HG03432 (cell line): ENCODE data around the gene UVRAG.
A peak's percentile ranks its signal among the peaks of the same experiment; 100 is the strongest.

ENCODE experiments used
- ATAC-seq: cut with Tn5 transposase; IDR thresholded peaks from one replicate; pipeline ENCODE4 v1.9.1; 2021; ENCODE audit warnings: mild to moderate bottlenecking, moderate library complexity; ENCODE audit not compliant: unreplicated experiment

The UVRAG gene

GRCh38 chr11:76157891-76158290, 342.9 kb downstream of the UVRAG start:
- no peak for ATAC-seq

- no peak for ATAC-seq
Measured at GRCh38 chr11:76158394-76159302, 343.6 kb downstream of the UVRAG start.

GRCh38 chr11:76159303-76159937, 344.4 kb downstream of the UVRAG start:
- no peak for ATAC-seq

- no peak for ATAC-seq
Measured at GRCh38 chr11:76159983-76160661, 345.1 kb downstream of the UVRAG start.

- ATAC-seq = no peak
Measured at GRCh38 chr11:76160856-76161255, 345.8 kb downstream of the UVRAG start.

- no peak for ATAC-seq
Measured at GRCh38 chr11:76161261-76161961, 346.4 kb downstream of the UVRAG start.

GRCh38 chr11:76162336-76163288, 347.6 kb downstream of the UVRAG start:
- ATAC-seq = no peak

GRCh38 chr11:76163289-76163880, 348.4 kb downstream of the UVRAG start:
- ATAC-seq = no peak

GRCh38 chr11:76164081-76164480, 349.1 kb downstream of the UVRAG start:
- no peak for ATAC-seq

GRCh38 chr11:76164861-76165751, 350.1 kb downstream of the UVRAG start:
- ATAC-seq = no peak

GRCh38 chr11:76166314-76166713, 351.3 kb downstream of the UVRAG start:
- ATAC-seq = peak; percentile 65

- ATAC-seq = no peak
Measured at GRCh38 chr11:76167590-76167989, 352.6 kb downstream of the UVRAG start.

- ATAC-seq = peak; percentile 69
Measured at GRCh38 chr11:76169473-76169896, 354.5 kb downstream of the UVRAG start.

GRCh38 chr11:76170468-76170867, 355.5 kb downstream of the UVRAG start:
- no peak for ATAC-seq

GRCh38 chr11:76172583-76172982, 357.6 kb downstream of the UVRAG start:
- ATAC-seq = no peak

- no peak for ATAC-seq
Measured at GRCh38 chr11:76173663-76174062, 358.7 kb downstream of the UVRAG start.

- ATAC-seq = no peak
Measured at GRCh38 chr11:76174330-76174729, 359.3 kb downstream of the UVRAG start.

- ATAC-seq = no peak
Measured at GRCh38 chr11:76175783-76176182, 360.8 kb downstream of the UVRAG start.
